HUDEP-2 (cell line): ENCODE results near the gene C20orf204.
A peak's percentile ranks its signal among the peaks of the same experiment; 100 is the strongest.

Source experiments
- DNase-seq, 76 experiments: peaks; one replicate each; lab custom pipeline; 2025; ENCODE audit not compliant: unreplicated experiment in 76 of 76; lab: John Stamatoyannopoulos, UW

Gene C20orf204

DNA sequence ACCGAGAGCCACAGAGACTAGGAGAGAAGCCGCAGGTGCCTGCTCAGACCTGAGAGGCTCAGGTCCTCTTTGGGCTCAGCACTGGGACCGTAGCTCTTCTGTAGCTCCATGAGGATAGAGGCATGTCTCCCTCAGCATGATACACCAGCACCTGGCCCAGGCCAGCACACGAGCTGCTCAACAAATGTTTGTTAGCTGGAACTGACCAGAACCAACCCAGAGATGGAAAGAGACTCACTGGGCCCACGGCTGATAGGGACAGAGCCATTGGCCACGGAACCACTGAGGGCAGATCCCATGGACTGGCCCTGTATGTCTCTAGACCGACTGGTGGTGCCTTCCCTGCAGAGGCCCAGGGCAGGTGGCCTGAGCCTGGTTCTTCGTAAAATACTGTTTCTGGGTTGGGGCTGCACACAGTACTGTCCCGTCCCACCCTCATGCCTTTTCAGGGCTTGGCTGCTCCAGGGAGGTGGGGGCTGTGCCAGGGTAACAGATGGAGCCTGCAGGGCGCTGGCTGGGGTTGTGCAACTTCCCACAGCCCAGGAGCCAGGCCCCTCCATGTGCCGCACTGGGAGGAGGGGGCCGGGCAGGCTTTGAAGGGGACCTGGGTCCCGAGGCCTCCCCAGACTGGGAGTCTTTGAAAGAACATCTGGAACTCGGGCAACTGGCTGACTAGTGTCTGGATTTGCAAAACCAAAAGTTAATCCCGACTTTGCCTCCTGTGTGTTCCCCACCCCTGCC, 5.2 kb downstream of the C20orf204 start:
- DNase-seq = no peak

DNA sequence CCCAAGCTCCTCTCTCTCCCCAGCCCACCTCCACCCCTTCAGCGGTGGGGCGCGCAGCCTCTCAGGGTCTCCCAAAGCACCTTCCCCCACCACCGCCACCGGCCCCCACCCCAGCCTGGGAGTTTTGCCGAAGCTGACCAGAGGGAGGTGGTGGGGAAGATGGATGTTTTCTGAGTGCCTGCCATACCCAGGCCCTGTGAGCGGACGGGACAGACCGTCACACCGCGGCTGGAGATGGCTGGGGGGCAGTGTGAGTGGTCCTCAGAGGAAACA, 5.7 kb downstream of the C20orf204 start:
- DNase-seq = no peak

DNA sequence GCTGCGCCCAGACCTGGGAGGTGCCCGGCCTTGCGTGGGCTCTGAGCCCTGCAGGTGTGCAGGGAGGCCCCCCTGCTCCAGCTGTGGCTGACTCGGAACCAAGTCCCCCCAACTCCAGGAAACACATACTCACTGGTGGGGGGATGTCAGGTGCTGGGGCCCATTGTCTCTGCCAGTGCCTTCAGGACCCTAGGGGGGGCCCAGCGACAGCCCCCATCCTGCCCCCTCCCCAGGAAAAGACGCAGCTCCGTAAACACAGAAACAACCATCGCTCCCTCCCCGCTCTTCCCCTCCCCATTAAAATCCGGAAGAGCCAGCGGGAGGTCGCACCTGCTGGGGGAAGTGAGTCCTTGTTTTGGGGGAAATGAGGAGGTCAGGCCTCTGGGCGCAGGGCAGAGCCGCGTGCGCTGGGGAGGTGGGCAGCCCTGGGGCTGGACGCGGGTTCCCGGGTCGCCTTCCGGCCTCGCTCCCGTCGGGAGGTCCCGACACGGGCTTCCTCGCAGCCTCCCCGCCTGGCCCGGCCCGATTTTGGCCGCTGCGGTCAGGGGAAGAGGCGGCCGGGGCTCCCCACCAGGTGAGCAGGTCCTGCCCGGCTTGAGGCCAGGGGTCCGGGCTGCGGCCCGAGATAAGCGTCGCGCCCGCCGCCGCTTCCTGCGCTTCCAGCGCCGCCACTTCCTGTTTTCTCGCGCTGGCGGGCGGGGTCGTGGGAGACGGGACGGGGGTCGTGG, 6.2 kb downstream of the C20orf204 start:
- peak in 1 of 76 experiments; percentile 14 for DNase-seq

DNA sequence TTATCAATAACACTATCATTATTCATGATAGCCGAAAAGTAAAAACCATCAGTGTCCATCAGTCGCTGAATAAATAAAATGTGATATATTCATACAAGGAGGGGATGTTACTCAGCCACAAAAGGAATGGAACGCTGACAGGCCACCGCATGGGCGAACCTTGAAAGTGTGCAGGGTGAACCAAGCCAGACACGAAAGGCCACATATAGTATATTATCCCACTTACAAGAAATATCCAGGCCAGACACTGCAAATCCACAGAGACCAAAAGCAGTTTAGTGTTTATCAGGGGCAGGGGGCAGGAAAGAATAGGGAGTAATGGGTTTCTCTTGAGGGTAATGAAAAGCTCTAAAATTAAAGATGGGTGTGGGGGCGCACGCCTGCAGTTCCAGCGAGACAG, 7.8 kb downstream of the C20orf204 start:
- no peak for DNase-seq

DNA sequence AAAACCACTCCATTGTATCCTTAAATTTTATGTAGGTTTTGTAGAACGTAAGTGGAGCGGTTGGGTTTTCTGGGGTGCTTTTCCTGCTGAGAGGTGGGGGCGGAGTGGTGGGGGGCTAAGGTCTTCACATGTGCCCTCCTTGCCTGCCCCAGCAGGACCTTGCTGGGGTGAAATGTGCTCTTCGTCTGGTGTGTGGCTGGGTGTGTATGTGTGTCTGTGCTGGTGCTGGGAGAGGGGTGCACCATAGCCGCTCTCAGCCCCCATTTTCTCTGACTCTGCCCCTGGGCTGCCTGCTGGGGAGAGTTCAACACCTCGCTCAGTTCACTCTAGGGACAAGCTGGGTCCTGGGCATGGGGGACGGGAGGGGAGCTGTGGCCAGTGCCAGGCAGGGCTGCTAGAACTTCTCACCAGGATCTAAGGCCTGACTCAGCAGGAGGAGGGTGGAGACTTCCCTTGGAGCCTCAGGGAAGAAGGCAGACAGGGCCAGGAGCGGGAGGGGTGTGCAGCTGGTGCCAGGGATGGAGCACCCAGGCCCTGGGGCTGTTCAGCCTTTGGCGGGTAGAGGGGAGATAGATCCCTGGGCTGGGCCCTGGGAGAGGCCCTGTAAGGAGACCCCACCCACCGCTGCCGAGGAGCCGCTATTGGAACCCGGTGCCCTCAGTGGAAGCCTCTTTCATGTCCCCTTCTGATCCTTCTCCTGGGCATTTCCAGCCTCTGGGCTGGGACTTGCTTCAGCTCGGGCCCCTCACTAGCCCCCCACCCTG, 8.7 kb downstream of the C20orf204 start:
- DNase-seq = no peak

DNA sequence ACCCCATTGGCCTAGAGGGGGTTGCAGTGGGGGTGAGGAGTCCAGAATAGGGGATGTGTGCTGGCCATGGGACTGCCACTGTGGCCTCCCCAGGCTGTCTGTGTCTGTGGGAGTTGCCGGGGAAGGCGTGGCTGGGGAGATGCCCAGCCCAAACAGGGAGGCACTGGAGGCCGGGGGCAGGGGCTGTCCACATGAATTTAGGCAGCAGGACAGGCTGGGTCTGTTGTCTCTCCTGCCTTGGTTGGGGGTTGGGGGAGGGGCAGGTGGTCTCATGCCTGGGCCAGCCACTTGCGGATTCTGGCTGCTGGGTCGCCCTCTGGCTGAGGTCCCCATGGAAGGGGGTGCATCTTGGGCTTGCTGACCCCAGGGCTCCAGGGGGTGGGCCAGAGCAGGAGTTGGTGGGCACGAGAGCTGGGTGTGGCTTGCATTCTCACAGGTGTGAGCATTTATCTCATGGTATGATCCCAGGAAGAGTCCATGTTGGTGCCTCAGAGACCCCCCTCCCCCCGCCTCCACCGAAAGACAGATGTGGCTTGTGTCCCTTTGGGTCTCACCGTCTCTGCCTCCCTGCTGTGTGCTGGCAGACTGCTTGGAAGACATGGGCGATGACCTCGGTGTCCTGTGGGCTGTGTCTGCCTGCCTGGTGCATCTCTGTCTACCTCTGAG, 9.5 kb downstream of the C20orf204 start:
- DNase-seq = peak in 6 of 76 experiments; percentile 7 to 33 (median 16)

DNA sequence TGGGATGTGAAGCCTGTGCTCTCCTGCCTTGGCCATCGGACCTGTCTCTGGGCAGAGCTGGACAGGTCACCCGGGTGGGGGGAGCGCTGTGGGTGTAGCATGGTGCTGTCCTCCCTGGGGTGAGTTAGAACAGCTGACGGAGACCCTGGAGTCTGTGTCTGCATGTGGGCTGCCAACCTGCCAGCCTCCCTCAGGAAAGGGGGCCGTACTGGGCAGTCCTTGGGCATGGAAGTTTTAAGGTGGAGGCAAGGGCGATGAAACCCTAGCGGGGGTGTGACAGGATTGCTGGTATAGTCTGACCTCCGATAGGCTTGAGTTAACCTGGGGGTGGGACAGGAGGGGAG, 11.0 kb downstream of the C20orf204 start:
- DNase-seq = no peak

DNA sequence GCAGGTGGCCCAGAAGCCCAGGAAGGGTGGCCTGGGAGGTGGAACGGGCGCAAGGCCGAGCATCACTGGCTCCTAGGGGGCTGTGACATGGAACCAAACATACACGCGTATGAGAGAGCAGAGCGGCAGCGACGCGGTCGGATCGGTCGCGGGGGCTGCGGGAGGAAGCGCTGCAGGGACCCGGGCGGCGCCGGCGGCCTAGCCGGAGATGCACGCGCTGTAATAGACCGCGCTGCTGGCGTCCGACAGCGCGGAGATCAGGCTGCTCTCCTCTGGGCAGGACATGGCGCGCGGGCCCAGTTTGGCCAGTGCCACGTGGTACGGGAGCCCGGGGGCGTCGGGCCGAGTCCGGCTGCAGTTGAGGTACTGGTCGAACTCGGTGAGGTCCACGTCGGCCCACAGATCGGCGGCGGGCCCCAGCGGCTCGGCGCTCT, 12.0 kb downstream of the C20orf204 start:
- DNase-seq = no peak

DNA sequence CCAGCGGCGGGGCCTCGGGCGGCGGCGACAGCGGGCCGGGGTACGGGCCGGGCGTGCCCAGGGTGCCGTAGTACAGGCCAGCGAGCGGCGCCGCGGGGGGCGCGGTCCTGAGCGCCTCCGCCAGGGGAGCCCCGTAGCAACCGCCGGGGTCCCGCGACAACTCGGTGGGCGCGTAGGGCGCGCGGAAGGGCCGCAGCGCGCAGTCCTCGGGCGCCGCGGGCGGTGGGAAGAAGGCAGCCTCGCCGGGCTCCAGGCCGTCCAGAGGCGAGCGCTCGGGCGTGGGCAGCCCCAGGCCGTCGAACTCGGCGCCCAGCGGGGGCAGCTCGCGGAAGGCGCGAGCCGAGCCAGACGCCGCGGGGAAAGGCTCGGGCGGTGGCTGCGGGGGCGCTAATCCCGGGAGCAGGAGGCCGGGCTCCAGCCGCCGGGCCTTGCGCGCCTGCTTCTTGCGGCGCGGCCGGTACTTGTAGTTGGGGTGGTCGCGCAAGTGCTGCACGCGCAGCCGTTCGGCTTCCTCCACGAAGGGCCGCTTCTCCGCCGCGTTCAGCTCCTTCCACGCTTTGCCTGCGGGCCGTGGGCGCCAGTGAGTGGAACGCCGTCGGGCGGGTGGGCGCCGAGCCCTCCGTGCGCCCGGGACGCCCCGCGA, 12.5 kb downstream of the C20orf204 start:
- DNase-seq = no peak

DNA sequence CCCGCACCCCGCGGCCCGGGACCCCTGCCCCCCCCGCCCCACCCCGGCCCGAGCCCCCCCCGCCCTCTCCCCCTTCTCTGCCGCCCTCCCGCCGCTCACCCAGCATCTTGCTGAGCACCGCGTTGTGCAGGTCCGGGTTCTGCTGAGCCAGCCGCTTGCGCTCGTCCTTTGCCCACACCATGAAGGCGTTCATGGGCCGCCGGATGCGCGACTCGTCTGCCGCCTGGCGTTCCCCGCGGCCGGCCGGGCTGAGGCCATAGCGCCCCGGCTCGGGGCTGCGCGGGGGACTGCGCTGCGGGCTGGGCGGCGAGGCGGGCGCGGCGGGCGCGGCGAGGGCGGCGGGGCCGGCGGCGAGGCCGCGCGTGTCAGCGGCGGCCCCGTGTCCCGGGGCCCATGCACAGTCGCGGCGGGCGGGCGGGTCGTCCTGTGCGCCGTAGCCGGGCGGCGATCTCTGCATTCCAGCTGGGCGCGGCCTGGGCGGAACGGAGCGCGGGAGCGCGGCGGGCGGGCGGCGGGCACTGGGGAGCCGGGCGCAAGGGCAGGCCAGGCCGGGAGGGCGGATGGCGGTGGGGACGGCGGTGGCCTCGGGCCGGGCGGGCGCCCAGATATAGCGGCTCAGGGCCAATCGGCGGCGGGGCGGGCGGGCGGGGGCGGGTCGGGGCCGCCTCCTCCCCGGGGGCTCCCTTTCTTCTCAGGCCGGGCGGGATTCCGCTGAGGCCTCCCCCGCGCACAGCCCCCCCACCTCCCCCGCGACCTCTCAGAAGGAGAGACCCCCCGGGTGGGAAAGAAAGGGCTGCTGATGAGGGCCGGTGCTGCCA, 13.3 kb downstream of the C20orf204 start, which contains the start of gene SOX18:
Gene SOX18 (minus strand): TSS at position 580 of the 818 bp plus-strand sequence. CDS start 123 bp downstream, at position 457.
- DNase-seq = peak in 6 of 76 experiments; percentile 8 to 31 (median 20)

DNA sequence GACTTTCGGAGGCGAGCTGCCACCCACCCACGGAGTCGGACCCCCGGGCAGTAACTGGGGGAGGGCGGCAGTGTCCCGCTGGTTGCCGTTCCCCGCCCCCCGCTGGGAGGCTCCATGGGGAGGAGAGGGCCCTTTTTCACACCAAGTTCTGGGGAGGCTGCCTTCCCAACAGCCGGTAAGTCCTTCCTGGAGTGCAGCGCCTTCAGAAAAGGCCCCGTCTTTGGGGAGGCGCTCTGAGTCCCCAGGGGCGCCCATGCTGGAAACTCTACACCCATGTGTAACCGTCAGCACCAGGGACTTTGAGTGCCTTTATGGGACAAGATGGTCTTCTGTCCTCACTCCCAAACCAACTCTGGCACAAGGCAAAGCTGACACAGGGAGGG, 13.9 kb downstream of the C20orf204 start:
- no peak for DNase-seq

DNA sequence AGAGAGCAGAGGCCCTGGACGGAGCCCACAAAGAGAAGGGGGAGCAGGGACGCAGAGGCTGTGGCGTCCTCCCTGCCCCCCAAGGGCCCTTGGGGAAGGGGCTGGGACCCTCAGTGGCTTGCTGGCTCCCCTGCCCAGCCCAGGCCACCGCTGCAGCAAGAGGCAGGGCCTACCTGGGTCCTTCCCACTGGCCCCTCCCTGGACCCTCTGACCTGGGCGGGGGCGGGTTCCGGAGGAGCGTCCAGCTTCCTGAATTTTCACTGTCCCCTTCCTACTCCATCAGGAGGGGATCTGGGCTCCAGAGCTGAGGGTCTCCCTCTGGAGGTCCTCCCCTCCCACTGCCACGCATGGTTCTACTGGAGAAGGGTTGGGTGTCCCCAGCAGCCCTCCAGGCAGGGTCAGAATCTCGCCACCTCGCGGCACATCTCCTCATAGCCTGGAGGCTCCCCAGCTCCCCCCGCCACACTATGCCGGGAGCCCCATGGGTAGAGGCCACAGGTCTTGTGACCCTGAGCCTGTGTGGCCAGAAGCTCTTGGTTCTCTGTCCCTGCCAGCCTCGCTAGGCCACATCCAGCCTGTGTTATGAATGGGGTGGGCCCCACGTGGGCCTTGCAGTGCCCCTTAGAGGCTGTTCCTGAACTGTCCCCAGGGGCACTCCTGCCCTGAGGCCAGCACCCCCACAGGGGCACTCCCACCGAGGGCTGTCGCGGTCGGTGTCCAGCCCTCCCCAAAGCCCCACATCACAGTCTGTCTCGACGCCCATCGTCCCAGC, 14.5 kb downstream of the C20orf204 start:
- DNase-seq = no peak

DNA sequence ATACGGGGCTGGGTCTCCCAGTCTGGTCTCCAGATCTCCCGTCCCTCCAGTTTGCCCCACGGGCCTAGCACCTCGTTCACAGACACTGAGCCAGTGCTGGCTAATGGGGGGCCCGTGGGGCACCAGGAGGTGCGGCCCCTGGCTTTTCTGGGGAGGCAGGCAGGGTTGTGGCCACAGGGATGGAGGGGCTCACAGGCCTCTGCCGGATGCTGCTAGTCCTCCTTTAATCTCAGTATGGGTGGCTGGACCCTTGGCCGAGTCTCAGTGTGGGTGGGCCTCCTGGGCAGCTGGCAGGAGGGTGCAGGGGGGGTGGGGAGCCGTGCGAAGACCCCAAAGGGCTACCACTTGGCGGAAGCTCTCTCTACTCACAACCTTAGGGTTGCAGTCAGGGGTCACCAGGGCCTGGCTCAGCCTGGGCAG, 15.1 kb downstream of the C20orf204 start:
- DNase-seq = no peak

DNA sequence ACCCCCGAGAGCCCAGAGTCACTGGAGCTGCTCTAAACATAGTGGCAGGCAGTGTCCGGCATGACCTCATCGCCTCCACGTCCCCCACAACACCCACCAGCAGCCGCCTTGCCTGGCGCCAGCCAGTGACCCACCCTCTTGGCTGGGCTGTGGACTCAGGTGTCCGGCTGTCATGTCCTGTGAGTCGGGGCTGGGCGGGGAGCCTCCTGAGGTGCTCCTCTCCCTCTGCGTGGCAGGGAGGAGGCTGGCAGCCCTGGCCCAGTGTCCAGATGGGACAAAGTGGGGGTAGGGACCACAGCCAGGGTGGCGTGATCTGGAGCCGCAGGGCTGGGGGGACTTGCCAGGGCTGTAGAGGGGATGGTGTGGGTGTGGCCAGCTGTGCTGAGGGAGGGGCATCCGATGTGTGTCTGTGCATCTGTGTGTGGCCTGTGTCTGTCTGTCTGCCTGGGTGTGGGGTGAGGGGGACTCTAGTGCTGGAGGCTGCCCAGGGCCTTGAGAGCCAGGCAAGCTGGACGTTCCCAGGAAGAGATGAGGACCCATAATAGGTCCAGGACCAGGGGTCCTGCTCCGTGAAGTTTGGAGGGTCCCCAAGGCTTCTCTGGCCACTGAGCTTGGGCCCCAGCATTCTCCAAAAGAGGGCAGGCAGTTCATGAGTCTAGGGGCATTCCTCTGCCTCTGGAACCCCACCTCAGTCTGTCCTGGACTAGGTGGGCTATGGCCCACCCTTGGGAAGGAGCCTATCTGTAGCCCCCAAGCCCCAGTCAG, 15.8 kb downstream of the C20orf204 start:
- no peak for DNase-seq

DNA sequence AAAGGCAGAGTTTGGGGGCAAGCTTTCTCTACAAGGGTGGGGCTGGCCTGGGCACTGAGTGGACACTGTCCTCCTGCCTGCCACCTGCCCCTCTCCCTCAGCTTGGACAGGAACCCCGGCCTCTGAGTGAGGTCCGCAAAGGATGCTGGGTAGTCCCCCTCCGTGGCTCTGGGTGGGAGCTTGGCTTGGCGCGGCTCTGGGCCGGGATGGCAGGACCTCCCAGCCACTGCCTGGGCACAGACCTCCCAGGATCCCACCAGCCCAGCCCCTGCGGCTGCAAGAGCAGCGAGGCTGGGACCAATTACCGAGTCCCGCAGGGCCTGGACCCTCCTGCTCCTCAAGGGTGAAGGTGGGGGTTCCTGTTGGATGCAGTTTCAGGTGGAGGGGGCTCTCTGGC, 16.3 kb downstream of the C20orf204 start:
- DNase-seq = no peak

DNA sequence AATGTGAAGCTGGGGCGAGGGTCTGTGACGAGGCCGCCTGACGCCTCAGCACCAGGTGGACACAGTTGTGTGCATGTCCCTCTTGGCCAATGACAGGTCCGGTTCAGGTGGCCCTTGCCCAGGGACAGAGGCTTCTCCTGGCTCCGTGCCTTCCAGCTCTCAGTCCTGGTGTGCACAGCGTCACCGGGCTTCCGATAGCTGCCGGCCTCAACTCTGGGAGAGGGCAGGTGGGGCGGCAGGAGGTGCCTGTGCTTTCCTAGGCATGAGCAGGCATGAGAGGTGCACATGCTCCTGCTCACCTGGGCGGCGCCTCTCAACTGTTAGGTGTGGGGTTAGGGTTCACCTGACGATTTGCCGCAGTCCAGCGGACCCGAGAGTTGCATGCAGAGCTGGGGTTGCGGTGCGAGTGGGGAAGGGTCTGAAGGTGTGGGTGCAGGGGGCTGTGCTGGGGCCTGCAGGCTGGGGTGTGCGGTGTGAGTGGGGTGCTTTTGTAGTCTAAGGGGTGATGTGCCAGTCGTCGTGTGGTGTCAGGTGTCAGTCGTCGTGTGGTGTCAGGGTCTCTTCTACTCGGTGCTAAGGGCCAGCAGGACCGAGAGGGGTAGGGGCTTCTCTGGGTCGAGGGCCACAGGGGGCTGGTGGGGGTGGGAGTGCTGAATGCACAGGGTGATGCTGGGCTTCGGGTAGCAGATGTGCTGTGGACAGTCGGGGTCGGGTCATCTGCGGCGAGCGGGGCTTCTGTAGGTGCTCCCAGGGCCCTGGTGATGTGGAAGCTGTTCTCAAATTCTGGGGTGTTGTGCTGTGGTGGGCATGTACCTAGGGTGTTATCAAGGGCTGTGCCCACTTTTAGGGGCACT, 17.2 kb downstream of the C20orf204 start:
- no peak for DNase-seq
